Right ventricle myocardium inferior (tissue), 1 donor: ENCODE results near the gene RPTOR. TPM values are rescaled to one million over a fixed set of nuclear protein-coding genes. Genes with fewer than 3 reads are reported as not detected.
"Not testable (repeated sequence)": the region's sequence is repeated elsewhere in the genome, so short reads cannot be mapped to it uniquely, and the experiment has no call there.

Source experiments
- ATAC-seq: fragments of 200-7000 bp; cut with Tn5 transposase; one replicate; pipeline ENCODE4 v1.9.1; 2020; ENCODE audit warnings: mild to moderate bottlenecking, moderate library complexity
- DNase-seq: peaks from one replicate; pipeline ENCODE4 v3.0.0; 2021; ENCODE audit errors: missing footprints
- intact Hi-C: fragments of 100-400 bp; cut with DNase I; formaldehyde crosslinking; loops from one replicate; pipeline ENCODE4 v1.11.0; 2022
- total RNA-seq: library from RNA; stranded (reverse); fragmentation: NEBNext Ultra II Directional; extraction: Animal tissue kit (Norgen Biotek cat#: 25700); gene quantifications from one replicate; pipeline ENCODE4 v1.2.1, GENCODE V29; 2021
- donor health status: DM: no; HTN: yes; CAD: no; lungs with severe emphysema.

Gene RPTOR
- total RNA-seq, 1 donor from 2014 or later: 18.8 TPM

DNA sequence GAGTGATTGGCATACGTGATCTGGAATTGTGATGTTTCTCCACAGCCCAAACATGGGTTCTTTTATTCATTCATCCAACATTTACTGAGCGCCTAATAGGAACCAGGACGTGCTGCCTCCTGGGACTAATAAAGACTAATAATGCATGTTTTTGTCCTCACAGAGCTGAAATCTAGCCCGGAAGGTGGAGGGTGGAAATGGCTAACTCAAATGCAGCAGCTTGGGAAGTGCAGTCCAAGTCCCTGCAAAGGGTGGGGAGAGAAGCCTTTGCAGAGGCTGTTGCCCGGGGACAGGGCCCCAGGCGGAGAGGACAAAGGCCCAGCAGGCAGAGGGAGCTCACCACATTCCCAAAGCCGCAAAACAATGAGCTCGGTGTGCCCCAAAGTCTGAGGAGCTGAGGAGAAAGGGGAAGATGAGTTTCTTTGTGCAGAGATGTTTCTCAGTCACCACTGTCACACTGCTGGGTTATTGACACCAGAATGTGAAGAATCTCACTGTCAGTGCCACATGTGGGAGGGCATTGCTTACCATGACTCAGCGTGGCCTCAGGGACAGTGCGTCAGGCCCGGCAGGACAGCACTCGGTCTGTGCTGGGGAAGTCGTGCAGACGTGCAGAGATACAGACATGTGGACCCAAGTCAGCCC, 328.8 kb downstream of the RPTOR start:
- DNase-seq: peak; percentile 67
- peak; percentile 76 for ATAC-seq
- intact Hi-C loops: loop anchor here (2.0 kb wide), 1 partner anchor 85 kb away; no protein-coding TSS in a partner anchor

DNA sequence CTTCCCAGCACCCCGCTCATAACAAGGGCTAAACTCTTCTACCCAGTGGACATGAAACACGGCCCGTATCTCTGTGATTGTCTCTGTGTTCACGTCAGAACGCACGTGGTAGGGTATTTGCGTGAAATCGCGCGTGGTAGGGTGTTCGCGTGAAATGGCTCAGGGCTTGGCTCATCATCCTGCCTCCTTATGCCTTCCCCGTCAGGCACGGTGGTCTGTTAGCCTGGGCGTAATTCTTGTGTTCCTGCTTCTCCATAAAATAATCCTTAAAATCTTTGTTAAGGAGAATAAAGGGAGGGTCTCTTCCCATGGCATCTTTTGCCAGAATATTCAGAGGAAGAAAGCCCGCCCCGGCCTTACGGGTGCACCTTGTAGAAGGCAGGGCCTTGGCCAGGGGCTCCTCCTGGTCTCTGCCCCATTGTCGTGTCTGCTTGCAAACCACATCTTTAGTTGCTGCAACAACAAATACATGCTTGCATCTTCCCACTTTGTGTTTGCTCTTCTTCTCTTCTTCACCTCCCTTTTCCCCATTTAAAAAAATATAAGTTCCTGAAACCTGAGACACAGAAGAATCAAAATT, 330.3 kb downstream of the RPTOR start:
- DNase-seq (peak; percentile 20), ATAC-seq (no peak)
- intact Hi-C loops: no loop called here

DNA sequence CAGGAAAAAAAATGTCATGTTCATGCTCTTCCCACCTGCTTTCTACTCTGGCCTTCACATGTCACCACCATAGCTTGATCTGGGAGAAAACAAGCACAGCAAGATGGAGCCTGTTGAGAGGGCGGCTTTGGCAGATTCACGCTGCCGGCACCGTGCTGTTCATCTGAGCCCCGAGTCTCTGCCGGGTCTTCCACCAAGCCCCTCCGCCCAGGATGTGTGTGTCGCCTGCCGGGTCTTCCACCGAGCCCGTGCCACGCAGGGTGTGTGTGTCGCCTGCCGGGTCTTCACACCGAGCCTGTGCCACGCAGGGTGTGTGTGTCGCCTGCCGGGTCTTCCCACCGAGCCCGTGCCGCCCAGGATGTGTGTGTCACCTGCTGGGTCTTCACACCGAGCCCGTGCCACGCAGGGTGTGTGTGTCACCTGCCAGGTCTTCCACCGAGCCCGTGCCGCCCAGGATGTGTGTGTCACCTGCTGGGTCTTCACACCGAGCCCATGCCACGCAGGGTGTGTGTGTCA, 330.9 kb downstream of the RPTOR start:
- peak; percentile 21 for DNase-seq
- ATAC-seq, intact Hi-C loops: not testable (repeated sequence)

DNA sequence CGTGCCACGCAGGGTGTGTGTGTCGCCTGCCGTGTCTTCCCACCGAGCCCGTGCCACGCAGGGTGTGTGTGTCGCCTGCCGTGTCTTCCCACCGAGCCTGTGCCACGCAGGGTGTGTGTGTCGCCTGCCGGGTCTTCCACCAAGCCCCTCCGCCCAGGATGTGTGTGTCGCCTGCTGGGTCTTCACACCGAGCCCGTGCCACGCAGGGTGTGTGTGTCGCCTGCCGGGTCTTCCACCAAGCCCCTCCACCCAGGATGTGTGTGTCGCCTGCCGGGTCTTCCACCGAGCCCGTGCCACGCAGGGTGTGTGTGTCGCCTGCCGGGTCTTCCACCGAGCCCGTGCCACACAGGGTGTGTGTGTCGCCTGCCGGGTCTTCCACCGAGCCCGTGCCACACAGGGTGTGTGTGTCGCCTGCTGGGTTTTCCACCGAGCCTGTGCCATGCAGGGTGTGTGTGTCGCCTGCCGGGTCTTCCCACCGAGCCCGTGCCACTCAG, 331.9 kb downstream of the RPTOR start:
- peak; percentile 45 for DNase-seq
- intact Hi-C loops, ATAC-seq: not testable (repeated sequence)

DNA sequence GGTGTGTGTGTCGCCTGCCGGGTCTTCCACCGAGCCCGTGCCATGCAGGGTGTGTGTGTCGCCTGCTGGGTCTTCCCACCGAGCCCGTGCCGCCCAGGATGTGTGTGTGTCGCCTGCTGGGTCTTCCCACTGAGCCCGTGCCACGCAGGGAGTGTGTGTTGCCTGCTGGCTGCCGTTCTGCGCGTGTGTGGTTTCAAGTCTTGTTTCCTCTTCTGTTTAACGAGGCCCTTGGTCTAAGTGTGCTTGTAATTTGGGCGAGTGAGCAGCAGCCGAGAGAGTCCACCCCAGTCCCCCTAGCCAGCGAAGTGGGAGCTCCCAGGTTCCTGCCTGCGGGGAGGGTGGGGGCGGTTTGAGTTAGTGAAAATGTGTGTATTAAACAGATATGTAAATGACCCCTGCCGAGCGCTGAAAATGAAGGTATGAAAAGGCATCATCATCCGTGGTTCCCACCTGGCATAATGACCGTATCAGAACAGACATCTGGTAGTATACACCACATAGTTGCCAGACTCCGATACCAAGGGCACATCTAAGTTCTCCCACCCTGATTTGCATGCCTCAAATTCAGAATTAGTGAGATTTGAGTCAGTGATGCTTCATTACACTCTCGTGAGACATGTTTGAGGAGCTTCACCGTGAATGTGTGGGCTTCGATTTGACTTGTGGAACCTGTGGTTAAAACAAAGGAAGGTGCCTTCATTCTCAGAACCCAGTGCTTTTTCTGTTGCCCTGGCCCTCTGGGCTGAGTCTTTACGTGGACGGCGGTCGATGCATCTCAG, 332.5 kb downstream of the RPTOR start:
- peak; percentile 30 for DNase-seq
- intact Hi-C loops: no loop called here
- ATAC-seq: no peak

DNA sequence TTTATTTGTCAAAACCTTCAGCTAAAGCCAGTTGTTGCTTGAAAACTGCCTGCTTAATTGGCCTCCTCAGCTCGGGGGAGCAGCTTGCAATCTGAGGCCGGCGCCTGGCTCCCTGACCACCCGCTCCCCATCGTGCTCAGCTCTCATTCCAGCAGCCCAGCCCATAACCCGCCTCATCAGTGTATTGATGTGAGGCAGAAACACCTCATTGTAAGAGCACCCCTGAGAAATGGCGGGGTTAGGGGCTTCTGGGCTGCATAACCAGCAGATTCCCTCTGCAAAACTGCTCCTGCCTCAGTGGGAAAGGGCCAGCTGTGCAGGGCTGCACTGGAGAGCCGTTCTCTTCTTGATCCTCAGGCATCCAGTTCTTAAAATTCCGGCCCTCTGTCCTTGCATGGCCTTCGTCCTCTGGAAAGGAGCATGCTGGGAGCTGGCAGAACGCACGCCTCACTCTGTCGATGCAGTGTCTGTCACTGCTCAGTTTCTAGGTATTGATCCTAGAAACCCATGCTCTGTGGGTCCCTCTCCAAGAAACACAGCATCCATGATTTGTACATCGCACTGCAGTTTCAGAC, 333.2 kb downstream of the RPTOR start:
- intact Hi-C loops: no loop called here
- DNase-seq: peak; percentile 44
- peak; percentile 65 for ATAC-seq

DNA sequence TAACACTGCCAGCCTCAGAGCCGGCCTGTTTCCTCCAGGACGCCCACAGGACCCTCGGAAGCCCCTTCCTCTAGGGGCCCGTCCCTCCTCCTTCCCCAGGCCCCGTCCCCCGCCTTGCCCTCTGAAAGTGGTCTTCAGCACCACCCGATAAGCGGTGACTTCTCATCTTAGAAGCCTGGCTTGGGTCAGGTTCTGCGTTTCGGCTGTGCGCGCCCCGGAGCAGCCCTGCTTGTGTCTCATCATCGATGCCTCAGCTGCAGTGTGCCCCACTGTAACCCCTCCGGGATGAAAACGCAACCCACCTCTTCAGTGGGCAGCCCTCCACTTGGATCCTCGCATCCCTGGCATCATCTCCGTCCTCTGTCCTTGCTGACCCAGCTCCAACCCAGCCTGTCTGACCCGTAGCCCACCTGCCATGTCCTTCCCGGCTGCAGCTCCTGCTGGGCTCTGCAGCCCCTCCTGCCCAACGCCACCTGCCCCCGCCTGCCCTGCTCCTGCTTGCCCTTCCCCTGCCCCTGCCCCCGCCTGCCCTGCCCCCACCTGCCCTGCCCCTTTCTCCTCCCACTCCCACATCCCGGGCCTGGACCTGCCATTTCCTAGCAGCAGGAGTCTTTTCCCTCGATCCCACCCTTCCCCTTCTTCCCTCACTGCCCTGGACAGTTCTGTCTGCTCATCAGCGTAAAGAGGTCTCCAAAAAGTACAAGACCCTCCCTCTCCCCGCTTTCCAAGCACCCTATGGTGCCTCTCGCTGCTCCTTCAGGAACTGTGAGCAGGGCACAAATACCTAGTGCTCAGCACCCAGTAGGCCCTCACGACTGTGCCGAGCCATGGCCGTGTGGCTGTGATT, 334.5 kb downstream of the RPTOR start:
- DNase-seq: peak; percentile 56
- ATAC-seq: no peak
- intact Hi-C loops: no loop called here

DNA sequence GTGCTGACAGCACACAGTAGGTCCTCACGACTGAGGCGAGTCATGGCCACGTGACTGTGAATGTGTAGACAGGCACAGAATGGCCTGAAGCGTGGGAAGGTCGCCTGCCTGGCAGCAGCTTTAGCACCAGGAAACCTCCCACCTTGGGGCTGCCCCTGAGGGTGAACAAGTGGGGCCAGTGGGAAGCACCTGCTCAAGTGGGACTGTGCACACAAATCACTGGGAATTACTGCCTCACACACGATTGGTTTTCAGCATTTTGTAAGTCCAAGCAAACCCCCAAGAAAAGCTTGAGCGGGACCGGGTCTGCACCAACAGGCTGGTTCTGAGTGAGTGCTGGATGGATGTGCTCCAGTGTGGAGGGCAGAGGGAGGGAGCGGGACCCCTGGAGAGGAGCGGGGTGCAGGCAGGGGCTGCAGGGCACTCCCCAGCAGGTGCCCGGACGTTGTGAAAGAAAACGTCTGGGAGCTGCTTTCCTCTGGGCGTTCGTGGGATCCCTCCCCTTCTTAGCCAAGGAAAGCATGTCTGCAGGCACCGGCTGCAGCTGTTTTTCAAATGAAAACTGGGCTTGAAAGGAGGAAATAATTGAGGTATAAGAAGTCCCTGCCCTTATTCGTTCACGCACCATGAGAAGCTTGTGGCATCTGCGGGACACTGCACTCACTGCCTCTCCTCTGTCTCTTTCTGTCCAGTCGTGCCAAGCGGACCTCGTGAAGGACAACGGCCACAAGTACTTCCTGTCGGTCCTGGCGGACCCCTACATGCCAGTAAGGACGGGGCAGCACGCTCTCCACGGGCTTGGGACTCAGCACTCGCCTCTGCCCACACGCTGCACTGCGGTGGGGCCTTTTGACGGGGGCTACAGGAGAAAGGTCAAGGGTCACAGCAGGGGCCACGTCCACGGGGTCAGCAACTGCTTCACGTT, 335.3 kb downstream of the RPTOR start:
- ATAC-seq (no peak), DNase-seq (peak; percentile 25)
- intact Hi-C loops: no loop called here

DNA sequence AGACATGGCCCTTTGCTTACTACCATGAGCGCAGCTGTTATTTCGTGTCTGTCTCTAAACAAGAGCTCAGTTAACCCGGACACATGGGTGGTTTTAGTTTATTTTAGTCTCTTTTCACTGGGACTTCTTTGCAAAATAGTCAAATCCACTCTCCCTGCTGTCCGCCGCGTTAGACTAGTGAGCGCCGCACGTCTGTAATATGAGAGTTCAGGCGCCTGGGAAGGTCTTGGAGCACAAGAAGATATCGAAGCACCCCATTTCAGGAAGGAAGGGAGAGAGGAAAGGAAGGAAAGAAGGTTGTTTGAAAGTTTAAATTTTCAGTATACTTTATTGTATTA, 336.0 kb downstream of the RPTOR start:
- ATAC-seq (no peak), DNase-seq (peak; percentile 11)
- intact Hi-C loops: no loop called here

DNA sequence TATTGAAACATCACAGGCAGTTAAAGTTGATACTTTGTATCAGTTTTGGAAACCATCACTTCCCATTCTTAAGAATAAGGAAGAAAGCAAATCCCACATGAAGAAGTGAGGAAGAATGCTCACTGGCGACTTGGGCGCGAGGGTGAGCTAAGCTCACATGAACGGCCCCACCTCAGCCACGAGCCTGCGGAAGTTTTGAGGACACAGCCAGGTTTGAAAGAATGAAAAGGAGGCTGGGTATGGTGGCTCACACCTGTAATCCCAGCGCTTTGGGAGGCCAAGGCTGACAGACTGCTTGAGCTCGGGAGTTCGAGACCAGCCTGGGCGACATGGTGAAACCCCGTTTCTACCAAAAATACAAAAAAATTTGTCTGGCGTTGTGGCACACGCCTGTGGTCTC, 336.7 kb downstream of the RPTOR start:
- ATAC-seq (no peak), DNase-seq (no peak)
- intact Hi-C loops: no loop called here

DNA sequence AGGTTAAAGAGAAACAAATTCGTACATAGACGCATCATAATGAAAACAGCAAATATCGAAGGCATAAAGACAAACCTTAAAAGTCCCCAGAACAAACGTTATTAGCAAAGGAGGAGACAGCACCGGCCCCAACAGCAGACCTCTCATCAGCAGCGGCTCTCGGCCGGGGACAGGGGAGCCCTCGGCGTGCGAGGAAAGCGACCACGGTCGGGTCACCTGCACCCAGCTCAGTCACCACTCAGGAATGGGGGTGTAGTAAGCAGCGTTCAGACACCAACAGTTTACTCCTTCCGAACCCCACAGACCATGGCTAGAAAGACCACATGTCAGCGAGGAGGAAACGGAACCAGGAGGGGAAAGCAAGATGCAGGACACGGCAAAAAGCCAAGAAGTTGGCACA, 337.7 kb downstream of the RPTOR start:
- intact Hi-C loops: no loop called here
- no peak for ATAC-seq
- peak; percentile 20 for DNase-seq

DNA sequence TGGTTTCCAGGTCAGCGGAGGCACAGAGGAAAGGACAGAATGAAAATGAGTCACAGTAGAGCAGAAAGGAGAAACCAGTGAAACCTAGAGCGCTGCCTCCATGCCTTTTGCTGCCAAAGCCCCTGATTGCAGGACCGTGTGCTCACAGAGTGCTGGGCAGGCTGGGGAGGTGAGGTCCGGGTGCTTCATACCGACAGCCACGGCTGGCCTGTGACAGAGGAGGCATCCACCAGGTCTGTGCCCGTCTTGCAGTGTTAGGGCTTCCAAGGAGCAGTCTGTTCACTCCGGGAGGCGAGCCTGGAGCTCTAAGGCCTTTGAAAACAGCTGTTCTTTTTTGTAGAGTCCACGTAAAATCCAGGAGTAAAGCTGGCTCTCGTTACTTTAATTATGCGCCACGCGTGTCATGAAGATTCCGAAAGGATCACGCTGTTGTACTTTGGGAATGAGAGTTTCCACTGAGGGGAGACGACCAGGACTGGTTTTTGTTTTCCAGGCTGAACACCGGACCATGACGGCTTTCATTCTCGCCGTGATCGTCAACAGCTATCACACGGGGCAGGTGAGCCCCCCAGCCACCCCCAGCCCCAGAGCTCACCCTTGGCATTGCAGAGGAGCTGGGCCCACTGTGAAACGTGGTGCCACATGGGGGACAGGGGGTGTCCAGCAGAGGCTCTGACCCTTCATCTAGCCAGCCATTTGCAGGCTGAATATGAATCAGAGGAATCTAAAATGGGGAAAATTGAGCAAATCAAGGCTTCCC, 338.5 kb downstream of the RPTOR start:
- intact Hi-C loops: no loop called here
- peak; percentile 41 for DNase-seq
- no peak for ATAC-seq

DNA sequence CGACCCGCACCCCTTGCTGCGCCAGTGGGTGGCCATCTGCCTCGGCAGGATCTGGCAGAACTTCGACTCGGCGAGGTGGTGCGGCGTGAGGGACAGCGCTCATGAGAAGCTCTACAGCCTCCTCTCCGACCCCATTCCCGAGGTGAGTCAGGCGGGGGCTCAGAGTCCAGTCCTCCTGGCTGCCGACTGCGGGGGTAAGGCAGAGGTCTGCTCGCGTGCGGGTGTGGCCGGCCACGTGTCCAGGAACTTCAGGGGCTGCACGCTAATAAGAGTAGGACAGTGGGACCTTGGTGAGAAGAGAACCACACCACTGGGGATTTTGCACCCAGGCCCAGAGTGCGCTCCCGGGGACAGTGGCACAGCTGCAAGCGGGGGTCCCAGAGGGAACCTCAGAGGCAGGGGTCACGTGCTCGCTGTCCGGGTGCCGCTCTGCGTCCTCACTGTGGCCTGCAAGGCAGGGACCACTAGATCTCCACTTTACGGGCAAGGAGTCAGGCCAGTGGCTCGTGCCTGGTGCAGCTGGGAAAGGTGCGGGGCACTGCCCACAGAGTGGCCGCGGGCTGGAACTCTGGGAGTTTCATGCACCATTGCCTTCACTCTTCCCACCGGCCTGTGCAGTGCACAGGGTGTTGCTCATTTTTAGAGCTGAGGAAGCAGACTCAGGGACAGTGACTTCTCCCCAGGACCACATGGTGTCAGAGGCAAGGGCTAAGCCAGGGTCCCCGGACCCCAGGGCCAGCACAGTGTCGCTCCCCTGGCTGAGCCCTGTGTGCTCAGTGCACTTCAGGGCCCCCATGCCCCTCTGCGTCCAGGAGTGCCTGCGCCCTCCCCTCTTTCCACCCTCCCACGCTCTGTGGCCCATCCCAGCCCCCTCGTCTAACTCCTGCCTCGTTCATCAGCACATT, 339.4 kb downstream of the RPTOR start:
- intact Hi-C loops: no loop called here
- DNase-seq: peak; percentile 60

DNA sequence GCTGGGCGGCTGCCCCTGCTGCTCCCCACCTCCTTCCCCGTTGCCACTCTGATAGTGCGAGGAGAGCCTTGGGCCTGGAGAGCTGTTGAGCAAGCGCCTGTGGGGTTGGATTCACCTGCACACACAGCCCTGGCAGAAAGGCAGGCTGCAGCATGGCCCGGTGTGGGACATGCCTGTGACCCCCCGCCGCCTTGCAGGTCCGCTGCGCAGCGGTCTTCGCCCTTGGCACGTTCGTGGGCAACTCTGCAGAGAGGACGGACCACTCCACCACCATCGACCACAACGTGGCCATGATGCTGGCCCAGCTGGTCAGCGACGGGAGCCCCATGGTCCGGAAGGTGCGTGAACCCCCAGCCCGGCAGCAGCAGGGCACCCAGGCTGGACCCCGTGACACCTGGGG, 340.2 kb downstream of the RPTOR start:
- ATAC-seq: no peak
- peak; percentile 15 for DNase-seq
- intact Hi-C loops: no loop called here

More for the DNA sequence above, 339.4 kb downstream of the RPTOR start:
- ATAC-seq: no peak

DNA sequence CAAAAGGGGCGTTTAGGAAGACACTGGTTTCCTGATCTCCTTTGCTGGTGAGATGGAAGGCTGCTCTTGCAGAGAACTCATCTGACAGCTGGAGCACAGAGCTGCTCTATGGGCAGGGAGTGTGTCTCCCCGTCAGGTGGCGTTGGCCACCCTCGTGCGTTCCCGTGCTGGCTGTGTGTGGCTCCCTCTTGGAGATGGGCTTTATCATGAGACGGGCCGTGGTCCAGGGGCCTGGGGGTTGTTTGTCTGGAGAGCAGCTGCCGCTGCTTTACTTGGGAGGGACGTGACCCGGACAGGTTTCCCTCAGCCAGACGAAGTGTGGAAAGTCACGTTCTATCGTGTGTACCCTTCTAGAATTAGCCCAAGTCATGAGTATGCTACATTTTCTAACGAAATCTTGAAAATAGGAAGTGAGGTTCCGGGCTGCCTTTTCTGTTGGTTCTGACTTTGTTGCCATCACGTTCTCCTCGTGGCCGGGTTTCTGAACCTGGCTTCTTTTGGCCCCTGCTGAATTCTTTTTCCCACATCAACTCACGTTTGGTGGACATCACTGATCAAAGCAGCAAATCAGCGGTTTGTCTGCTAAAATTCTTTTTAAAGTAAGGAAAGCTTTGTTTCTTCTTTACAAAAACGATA, 341.4 kb downstream of the RPTOR start:
- DNase-seq (peak; percentile 57), ATAC-seq (no peak)
- intact Hi-C loops: no loop called here
